Measurements from ENCODE around the gene ATF5.

Gene ATF5

GRCh38 chr19:49981603-49982593 is 52.9 kb downstream of the ATF5 start:
- DNase-seq = no peak
